Pancreas (tissue), 10 donors: Measurements from ENCODE around the gene ETV4. TPM values are rescaled to one million over a fixed set of nuclear protein-coding genes. Genes with fewer than 3 reads are reported as not detected.

ENCODE experiments used
- ATAC-seq, 4 donors: fragments of 200-7000 bp; cut with Tn5 transposase; one replicate each; pipeline versions ENCODE4 v1.8.0 to v1.9.1; 2020; ENCODE audit warnings: mild to moderate bottlenecking in 4 of 4, moderate library complexity in 4 of 4
- DNase-seq, 6 donors: peaks; one replicate each; pipeline ENCODE4 v3.0.0-alpha.2; 2020
- FAIRE-seq: peaks from 2 replicates; lab custom pipeline; 2012; peaks lifted over from hg19 to GRCh38; lab: Jason Lieb, UNC
- H3K27ac ChIP-seq, 4 donors: fragments of 200-600 bp; sonication (generic); 1 replicate in 3 of 4; 2 replicates in 1 of 4; pipeline versions ENCODE4 v1.5.0 to v1.8.0; 2020
- H3K27me3 ChIP-seq, 4 donors: fragments of 200-600 bp; one replicate each; pipeline ENCODE4 v1.8.0; 2021
- H3K36me3 ChIP-seq, 3 donors: fragments of 200-600 bp; sonication (generic) in 1 of 3; one replicate each; pipeline versions ENCODE4 v1.5.0 to v1.8.0; 2020 to 2021
- H3K4me1 ChIP-seq, 3 donors: fragments of 200-600 bp; one replicate each; pipeline ENCODE4 v1.8.0; 2021
- H3K4me3 ChIP-seq, 4 donors: fragments of 200-600 bp; sonication (generic) in 2 of 4; one replicate each; pipeline versions ENCODE4 v1.5.0 to v1.8.0; 2020 to 2021
- H3K9me3 ChIP-seq, 4 donors: fragments of 200-600 bp; one replicate each; pipeline ENCODE4 v1.8.0; 2021
- WGBS, 2 donors: extraction: QIAGEN DNeasy Blood & Tissue Kit; methylation state at CpG; one replicate each; pipeline ENCODE4 v1.1.7; 2013; 5-methylcytosine and 5-hydroxymethylcytosine counted together
- intact Hi-C, 3 donors: fragments of 100-400 bp; cut with DNase I; formaldehyde crosslinking; loops; one replicate each; pipeline versions ENCODE4 v1.11.1 to v1.14.2; 2022
- polyA plus RNA-seq, 2 donors: library from polyadenylated mRNA; stranded (reverse); fragments of 200-250 nt; gene quantifications; one replicate each; pipeline ENCODE4 v1.2.3, GENCODE V29; 2013
- total RNA-seq, 6 donors: library from RNA; stranded (reverse); fragmentation: NEBNext Ultra II Directional in 4 of 6; extraction: Animal tissue kit (Norgen Biotek cat#: 25700) in 4 of 6; gene quantifications; one replicate each; pipeline versions ENCODE4 v1.2.1 to v1.2.4, GENCODE V29; 2021 to 2023
- TF ChIP-seq, protein P1 (sequence below), 4 donors: fragments of 200-600 bp; sonication (generic) in 3 of 4; IDR thresholded peaks; one replicate each; pipeline versions ENCODE4 v1.5.0 to v1.8.0; 2021; ENCODE audit warnings: antibody characterized with exemption in 4 of 4
- donor health status: healthy with polysubstance abuse.
- donor health status: DM: no; HTN: no; CAD: no; lungs with moderate emphysema.
- donor health status: DM: no; HTN: no; CAD: no.
- donor health status: control.
- donor health status: control.
- donor health status: Bipolar disorder and iron deficiency.
- donor health status: DM: yes; HTN: yes; CAD: no.
- donor health status: DM: no; HTN: no; CAD: no.
- donor health status: DM: no; HTN: no; CAD: no.
- donor health status: DM: yes; HTN: yes; CAD: no.

The ETV4 gene
- total and polyA plus RNA-seq, 8 donors = 1.7 to 16.4 (median 5.0) TPM

- H3K36me3 ChIP-seq = no peaks in the 10 kb centered on the region
- TF ChIP-seq, protein P1, sequence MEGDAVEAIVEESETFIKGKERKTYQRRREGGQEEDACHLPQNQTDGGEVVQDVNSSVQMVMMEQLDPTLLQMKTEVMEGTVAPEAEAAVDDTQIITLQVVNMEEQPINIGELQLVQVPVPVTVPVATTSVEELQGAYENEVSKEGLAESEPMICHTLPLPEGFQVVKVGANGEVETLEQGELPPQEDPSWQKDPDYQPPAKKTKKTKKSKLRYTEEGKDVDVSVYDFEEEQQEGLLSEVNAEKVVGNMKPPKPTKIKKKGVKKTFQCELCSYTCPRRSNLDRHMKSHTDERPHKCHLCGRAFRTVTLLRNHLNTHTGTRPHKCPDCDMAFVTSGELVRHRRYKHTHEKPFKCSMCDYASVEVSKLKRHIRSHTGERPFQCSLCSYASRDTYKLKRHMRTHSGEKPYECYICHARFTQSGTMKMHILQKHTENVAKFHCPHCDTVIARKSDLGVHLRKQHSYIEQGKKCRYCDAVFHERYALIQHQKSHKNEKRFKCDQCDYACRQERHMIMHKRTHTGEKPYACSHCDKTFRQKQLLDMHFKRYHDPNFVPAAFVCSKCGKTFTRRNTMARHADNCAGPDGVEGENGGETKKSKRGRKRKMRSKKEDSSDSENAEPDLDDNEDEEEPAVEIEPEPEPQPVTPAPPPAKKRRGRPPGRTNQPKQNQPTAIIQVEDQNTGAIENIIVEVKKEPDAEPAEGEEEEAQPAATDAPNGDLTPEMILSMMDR (IDR thresholded peaks at IDR 0.05) = no peak
- intact Hi-C loops = no loop called here
- no peak for DNase-seq
- no peaks in the 10 kb centered on the region for H3K9me3 ChIP-seq
- WGBS, 2 donors = 82 to 91% methylated on average over 9 of the region's 9 CpGs
- H3K4me3 ChIP-seq = no peak overlapping the region
- ATAC-seq = no peak
- FAIRE-seq = no peak
- no peaks in the 10 kb centered on the region for H3K4me1 ChIP-seq
- no peaks in the 10 kb centered on the region for H3K27me3 ChIP-seq
- H3K27ac ChIP-seq = no peak overlapping the region
Observed at GRCh38 chr17:43588664-43589435, 42.7 kb upstream of the ETV4 start.

GRCh38 chr17:43588121-43588520, 42.0 kb upstream of the ETV4 start:
- H3K27me3 ChIP-seq = no peaks in the 10 kb centered on the region
- DNase-seq = no peak
- 51 to 80% methylated on average over 2 of the region's 2 CpGs for WGBS, 2 donors
- no peak overlapping the region for H3K27ac ChIP-seq
- ATAC-seq = no peak
- H3K4me3 ChIP-seq = no peak overlapping the region
- no peak for FAIRE-seq
- TF ChIP-seq, protein P1 (IDR thresholded peaks at IDR 0.05) = no peak
- no peaks in the 10 kb centered on the region for H3K4me1 ChIP-seq
- intact Hi-C loops = no loop called here
- no peaks in the 10 kb centered on the region for H3K9me3 ChIP-seq
- H3K36me3 ChIP-seq = no peaks in the 10 kb centered on the region

GRCh38 chr17:43587647-43588046, 41.5 kb upstream of the ETV4 start:
- no peaks in the 10 kb centered on the region for H3K4me1 ChIP-seq
- intact Hi-C loops = no loop called here
- H3K4me3 ChIP-seq = no peak overlapping the region
- FAIRE-seq (no peak), ATAC-seq (no peak), DNase-seq (no peak)
- no peak overlapping the region for H3K27ac ChIP-seq
- H3K27me3 ChIP-seq = no peaks in the 10 kb centered on the region
- 71 to 76% methylated on average over 5 of the region's 5 CpGs for WGBS, 2 donors
- H3K9me3 ChIP-seq = no peaks in the 10 kb centered on the region
- no peaks in the 10 kb centered on the region for H3K36me3 ChIP-seq
- TF ChIP-seq, protein P1 (IDR thresholded peaks at IDR 0.05) = no peak

GRCh38 chr17:43584666-43585102, 38.5 kb upstream of the ETV4 start:
- intact Hi-C loops = no loop called here

More at GRCh38 chr17:43584666-43585102, 38.5 kb upstream of the ETV4 start:
- Histone ChIP-seq H3K4me1 (no peaks in the 10 kb centered on the region), H3K27ac (no peak overlapping the region), H3K9me3 (no peaks in the 10 kb centered on the region), H3K4me3 (no peak overlapping the region), H3K27me3 (no peaks in the 10 kb centered on the region), H3K36me3 (no peaks in the 10 kb centered on the region)
- TF ChIP-seq, protein P1 (IDR thresholded peaks at IDR 0.05) = no peak
- DNase-seq (no peak), ATAC-seq (no peak), FAIRE-seq (no peak)
- 78 to 84% methylated on average over 6 of the region's 6 CpGs for WGBS, 2 donors
